ENCODE results near the gene C7.
"Not testable (repeated sequence)": the region's sequence is repeated elsewhere in the genome, so short reads cannot be mapped to it uniquely, and the experiment has no call there.

C7 gene

DNA sequence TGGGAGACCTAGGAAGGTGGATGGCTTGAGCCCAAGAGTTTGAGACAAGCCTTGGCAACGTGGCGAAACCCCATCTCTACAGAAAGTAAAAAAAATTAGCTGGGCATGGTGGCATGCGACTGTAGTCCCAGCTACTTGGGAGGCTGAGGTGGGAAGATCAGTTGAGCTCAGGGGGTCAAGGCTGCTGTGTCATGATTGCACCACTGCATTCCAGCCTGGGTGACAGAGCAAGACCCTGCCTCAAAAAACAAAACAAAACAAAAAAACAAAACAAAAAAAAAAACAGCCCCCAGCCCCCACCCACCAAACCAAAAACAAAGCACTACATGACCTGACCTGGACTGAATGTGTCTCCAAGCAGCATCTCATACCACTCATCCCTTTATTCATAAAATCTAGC, 33.3 kb upstream of the C7 start:
- TF ChIP-seq, protein P1, sequence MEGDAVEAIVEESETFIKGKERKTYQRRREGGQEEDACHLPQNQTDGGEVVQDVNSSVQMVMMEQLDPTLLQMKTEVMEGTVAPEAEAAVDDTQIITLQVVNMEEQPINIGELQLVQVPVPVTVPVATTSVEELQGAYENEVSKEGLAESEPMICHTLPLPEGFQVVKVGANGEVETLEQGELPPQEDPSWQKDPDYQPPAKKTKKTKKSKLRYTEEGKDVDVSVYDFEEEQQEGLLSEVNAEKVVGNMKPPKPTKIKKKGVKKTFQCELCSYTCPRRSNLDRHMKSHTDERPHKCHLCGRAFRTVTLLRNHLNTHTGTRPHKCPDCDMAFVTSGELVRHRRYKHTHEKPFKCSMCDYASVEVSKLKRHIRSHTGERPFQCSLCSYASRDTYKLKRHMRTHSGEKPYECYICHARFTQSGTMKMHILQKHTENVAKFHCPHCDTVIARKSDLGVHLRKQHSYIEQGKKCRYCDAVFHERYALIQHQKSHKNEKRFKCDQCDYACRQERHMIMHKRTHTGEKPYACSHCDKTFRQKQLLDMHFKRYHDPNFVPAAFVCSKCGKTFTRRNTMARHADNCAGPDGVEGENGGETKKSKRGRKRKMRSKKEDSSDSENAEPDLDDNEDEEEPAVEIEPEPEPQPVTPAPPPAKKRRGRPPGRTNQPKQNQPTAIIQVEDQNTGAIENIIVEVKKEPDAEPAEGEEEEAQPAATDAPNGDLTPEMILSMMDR (IDR thresholded peaks at IDR 0.05; ENCODE audit: extremely low read depth, insufficient read depth, missing control alignments) = no peak
- DNase-seq (ENCODE audit: low spot score) = no peak
- in situ Hi-C loops (cut with MboI; ENCODE audit: low pct_unique_long_range_greater_than_20kb, low sequenced_read_pairs, unreplicated experiment) = loop anchor here (25.0 kb wide), 1 partner anchor 1289 kb away; no protein-coding TSS in a partner anchor

DNA sequence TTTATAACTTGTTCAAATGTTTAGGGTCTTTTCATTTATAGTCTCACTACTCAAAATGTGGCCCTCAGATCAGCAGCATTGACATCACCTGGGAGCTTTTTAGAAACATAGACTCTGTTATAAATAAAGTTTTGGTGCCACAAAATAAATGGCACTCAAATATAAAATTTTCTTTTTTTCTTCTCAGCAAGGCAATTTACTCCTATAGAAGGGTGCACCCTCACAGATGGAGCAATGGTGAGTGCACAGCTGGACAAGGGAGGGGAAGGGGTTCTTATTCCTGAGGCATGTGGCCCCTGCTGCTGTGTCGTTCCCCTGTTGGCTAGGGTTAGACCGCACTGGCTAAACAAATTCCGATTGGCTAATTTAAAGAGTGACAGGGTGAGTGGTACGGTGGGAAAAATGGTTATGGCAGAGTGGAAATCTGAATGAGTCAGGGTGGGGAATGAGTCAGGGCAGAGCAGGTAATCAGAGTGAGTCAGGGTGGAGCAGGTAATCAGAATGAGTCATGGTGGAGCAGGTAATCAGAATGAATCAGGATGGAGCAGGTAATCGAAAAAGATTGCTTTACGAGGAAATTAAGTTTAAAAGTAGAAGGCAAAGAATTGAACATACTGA, 31.8 kb upstream of the C7 start:
- TF ChIP-seq, protein P1 (IDR thresholded peaks at IDR 0.05; ENCODE audit: extremely low read depth, insufficient read depth, missing control alignments) = no peak
- no peak for DNase-seq (ENCODE audit: low spot score)
- in situ Hi-C loops (cut with MboI; ENCODE audit: low pct_unique_long_range_greater_than_20kb, low sequenced_read_pairs, unreplicated experiment) = loop anchor here (25.0 kb wide), 1 partner anchor 1290 kb away; no protein-coding TSS in a partner anchor

DNA sequence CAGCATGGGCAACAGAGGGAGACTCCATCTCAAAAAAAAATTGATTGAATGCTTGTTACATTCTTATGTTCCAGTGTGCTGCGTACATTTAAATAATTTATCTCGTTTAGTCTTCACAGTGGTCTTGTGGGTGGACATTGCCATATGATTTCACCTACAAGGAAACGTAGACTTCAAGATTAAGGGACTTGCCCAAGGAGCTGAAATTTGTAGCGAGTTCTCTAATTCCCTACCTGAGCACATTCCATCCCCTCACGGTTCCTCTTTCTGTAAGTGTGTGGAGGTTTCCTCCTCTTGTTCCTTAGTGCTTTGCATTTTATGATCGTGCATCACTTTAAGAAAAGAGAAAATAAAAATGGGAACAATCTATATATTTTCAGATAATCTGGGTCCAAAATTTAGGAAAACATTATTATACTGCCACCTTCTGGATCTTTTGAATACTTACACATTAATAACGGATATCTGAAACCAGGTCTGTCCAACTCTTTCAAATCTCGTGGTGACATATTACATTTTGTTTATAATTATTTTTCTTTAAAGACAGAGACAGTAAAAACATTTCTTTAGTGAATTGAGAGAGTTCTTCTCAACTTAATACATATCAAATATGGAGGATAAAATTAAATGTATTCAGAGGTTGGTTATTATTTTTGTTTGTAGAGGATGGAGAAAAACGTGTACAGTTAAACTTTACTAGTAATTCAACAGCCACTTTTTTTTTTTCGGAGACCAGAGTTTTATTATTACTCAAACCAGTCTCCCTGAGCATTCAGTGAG, 29.9 kb upstream of the C7 start:
- TF ChIP-seq, protein P1 (IDR thresholded peaks at IDR 0.05; ENCODE audit: extremely low read depth, insufficient read depth, missing control alignments) = peak; percentile 39
- peak; percentile 32 for DNase-seq (ENCODE audit: low spot score)
- in situ Hi-C loops (cut with MboI; ENCODE audit: low pct_unique_long_range_greater_than_20kb, low sequenced_read_pairs, unreplicated experiment) = loop anchor here (25.0 kb wide), 1 partner anchor 1292 kb away; no protein-coding TSS in a partner anchor

DNA sequence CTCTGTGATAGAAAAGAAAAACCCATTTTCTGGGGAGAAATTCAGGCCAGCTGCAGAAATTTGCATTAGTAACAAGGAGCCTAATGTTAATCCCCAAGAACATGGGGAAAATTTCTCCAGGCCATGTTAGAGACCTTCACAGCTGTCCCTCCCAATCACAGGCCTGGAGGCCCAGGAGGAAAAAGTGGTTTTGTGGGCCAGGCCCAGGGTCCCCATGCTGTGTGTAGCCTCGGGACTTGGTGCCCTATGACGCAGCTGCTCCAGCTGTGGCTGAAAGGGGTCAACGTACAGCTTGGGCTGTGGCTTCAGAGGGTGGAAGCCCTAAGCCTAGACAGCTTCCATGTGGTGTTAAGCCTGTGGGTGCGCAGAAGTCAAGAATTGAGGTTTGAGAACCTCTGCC, 27.0 kb upstream of the C7 start:
- TF ChIP-seq, protein P1 (IDR thresholded peaks at IDR 0.05; ENCODE audit: extremely low read depth, insufficient read depth, missing control alignments) = no peak
- in situ Hi-C loops (cut with MboI; ENCODE audit: low pct_unique_long_range_greater_than_20kb, low sequenced_read_pairs, unreplicated experiment) = loop anchor here (25.0 kb wide), 1 partner anchor 1295 kb away; no protein-coding TSS in a partner anchor
- DNase-seq (ENCODE audit: low spot score) = no peak

DNA sequence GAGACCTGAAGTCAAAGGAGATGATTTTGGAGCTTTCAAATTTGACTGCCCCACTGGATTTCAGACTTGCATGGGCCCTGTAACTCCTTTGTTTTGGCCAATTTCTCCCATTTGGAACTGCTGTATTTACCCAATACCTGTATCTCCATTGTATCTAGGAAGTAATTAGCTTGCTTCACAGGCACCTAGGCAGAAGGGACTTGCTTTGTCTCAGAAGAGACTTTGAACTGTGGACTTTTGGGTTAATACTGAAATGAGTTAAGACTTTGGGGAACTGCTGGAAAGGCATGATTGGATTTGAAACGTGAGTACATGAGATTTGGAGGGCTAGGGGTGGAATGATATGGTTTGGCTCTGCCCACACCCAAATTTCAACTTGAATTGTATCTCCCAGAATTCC, 26.2 kb upstream of the C7 start:
- DNase-seq (ENCODE audit: low spot score) = not testable (repeated sequence)
- in situ Hi-C loops (cut with MboI; ENCODE audit: low pct_unique_long_range_greater_than_20kb, low sequenced_read_pairs, unreplicated experiment) = loop anchor here (25.0 kb wide), 1 partner anchor 1296 kb away; no protein-coding TSS in a partner anchor

DNA sequence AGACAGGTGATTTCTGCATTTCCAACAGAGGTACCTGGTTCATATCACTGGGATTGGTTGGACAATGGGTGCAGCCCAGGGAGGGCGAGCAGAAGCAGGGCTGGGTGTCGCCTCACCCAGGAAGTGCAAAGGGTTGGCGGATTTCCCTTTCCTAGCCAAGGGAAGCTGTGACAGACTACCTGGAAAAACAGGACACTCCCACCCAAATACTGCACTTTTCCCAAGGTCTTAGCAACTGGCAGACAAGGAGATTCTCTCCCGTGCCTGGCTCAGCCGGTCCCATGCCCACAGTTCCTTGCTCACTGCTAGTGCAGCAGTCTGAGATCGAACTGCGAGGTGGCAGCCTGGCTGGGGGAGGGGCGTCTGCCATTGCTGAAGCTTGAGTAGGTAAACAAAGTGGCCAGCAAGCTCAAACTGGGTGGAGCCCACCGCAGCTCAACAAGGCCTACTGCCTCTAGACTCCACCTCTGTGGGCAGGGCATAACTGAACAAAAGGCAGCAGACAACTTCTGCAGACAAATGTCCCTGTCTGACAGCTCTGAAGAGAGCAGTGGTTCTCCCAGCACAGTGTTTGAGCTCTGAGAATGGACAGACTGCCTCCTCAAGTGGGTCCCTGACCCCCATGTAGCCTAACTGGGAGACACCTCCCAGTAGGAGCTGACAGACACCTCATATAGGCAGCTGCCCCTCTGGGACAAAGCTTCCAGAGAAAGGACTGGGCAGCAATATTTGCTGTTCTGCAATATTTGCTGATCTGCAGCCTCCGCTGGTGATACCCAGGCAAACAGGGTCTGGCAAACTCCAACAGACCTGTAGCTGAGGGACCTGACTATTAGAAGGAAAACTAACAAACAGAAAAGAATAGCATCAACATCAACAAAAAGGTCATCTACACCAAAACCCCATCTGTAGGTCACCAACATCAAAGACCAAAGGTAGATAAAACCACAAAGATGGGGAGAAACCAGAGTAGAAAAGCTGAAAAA, 13.6 kb upstream of the C7 start:
- DNase-seq (ENCODE audit: low spot score) = not testable (repeated sequence)
- in situ Hi-C loops (cut with MboI; ENCODE audit: low pct_unique_long_range_greater_than_20kb, low sequenced_read_pairs, unreplicated experiment) = loop anchor here (25.0 kb wide), 1 partner anchor 1308 kb away; no protein-coding TSS in a partner anchor
